Thoracic aorta (tissue), 2 donors: ENCODE measurements around the gene ADARB1. TPM values are rescaled to one million over a fixed set of nuclear protein-coding genes. Genes with fewer than 3 reads are reported as not detected.

Experiments used
- ATAC-seq: fragments of 150-250 bp; one replicate; pipeline ENCODE4 v1.8.0; 2017; ENCODE audit warnings: low read depth; ENCODE audit not compliant: insufficient number of reproducible peaks, low FRiP score
- DNase-seq: peaks from one replicate; pipeline ENCODE4 v3.0.0-alpha.2; 2020; ENCODE audit warnings: low spot score
- H3K27ac ChIP-seq, 2 donors: fragments of 200-600 bp; sonication (generic); 1 replicate in 1 of 2; 2 replicates in 1 of 2; pipeline ENCODE4 v1.5.1; 2016; ENCODE audit warnings: mild to moderate bottlenecking in 2 of 2, moderate library complexity in 2 of 2
- H3K27me3 ChIP-seq: fragments of 200-600 bp; sonication (generic); replicated peaks from 2 replicates; pipeline ENCODE4 v1.6.0; 2016; ENCODE audit warnings: mild to moderate bottlenecking; ENCODE audit not compliant: insufficient read depth
- H3K36me3 ChIP-seq: fragments of 200-600 bp; sonication (generic); one replicate; pipeline ENCODE4 v1.5.1; 2016
- H3K4me1 ChIP-seq, 2 donors: fragments of 200-600 bp; sonication (generic); 1 replicate in 1 of 2; 2 replicates in 1 of 2; pipeline versions ENCODE4 v1.5.1 to v1.6.0; 2016; ENCODE audit warnings: low read depth in 2 of 2, mild to moderate bottlenecking in 1 of 2; ENCODE audit not compliant: control insufficient read depth in 1 of 2
- H3K4me3 ChIP-seq: fragments of 200-600 bp; sonication (generic); 2 replicates; pipeline ENCODE4 v1.5.1; 2016; ENCODE audit warnings: mild to moderate bottlenecking
- H3K9me3 ChIP-seq: fragments of 200-600 bp; sonication (generic); 2 replicates; pipeline ENCODE4 v1.5.1; 2016
- total RNA-seq, 2 donors: library from RNA; depleted of rRNA; stranded (reverse); fragments of >200 nt; gene quantifications; one replicate each; pipeline versions ENCODE4 v1.1.0 to v1.2.3, GENCODE V29; 2016
- TF ChIP-seq, protein P1 (sequence below): fragments of 200-600 bp; sonication (generic); IDR thresholded peaks from one replicate; pipeline ENCODE4 v1.5.1; 2019; ENCODE audit warnings: antibody characterized with exemption

The ADARB1 gene
- total RNA-seq, 2 donors from 2014 or later = 124 to 201 TPM

DNA sequence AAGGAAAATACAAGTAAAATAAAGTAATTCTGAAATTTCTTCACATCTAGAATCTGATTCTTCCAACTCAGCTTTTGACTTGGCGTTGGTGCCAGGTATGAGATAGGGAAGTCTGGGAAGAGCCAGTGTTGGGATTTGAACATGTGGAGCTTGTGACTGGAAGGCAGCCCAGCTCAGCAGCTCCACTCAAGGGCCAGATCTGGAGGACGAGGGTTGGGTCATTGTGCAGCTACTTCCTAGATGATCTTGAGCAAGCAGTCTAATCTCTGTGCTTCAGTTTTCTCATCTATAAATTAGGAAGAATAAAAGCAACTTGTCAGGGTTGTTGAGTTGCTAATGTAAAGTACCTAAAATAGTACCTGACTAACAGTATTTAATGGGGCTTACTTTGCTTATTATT is 5.0 kb downstream of the ADARB1 start:
- peaks cover 10% of the 10 kb centered on the region for H3K36me3 ChIP-seq
- peaks cover 22 to 81% of the 10 kb centered on the region in 2 donors for H3K4me1 ChIP-seq

GRCh38 chr21:45080232-45080631 is 5.9 kb downstream of the ADARB1 start:
- TF ChIP-seq, protein P1, sequence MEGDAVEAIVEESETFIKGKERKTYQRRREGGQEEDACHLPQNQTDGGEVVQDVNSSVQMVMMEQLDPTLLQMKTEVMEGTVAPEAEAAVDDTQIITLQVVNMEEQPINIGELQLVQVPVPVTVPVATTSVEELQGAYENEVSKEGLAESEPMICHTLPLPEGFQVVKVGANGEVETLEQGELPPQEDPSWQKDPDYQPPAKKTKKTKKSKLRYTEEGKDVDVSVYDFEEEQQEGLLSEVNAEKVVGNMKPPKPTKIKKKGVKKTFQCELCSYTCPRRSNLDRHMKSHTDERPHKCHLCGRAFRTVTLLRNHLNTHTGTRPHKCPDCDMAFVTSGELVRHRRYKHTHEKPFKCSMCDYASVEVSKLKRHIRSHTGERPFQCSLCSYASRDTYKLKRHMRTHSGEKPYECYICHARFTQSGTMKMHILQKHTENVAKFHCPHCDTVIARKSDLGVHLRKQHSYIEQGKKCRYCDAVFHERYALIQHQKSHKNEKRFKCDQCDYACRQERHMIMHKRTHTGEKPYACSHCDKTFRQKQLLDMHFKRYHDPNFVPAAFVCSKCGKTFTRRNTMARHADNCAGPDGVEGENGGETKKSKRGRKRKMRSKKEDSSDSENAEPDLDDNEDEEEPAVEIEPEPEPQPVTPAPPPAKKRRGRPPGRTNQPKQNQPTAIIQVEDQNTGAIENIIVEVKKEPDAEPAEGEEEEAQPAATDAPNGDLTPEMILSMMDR = no peak
- ATAC-seq (no peak), DNase-seq (no peak)
- Histone ChIP-seq H3K4me1 (peaks cover 22 to 90% of the 10 kb centered on the region in 2 donors), H3K4me3 (no peak overlapping the region), H3K9me3 (no peaks in the 10 kb centered on the region), H3K27me3 (no peaks in the 10 kb centered on the region), H3K27ac (no peak overlapping the region), H3K36me3 (peaks cover 10% of the 10 kb centered on the region)

More for the DNA sequence above, 5.0 kb downstream of the ADARB1 start:
- H3K9me3 ChIP-seq = no peaks in the 10 kb centered on the region
- TF ChIP-seq, protein P1 = no peak
- DNase-seq (no peak), ATAC-seq (no peak)
- H3K27me3 ChIP-seq = no peaks in the 10 kb centered on the region
- no peak overlapping the region for H3K27ac ChIP-seq
- H3K4me3 ChIP-seq = no peak overlapping the region

DNA sequence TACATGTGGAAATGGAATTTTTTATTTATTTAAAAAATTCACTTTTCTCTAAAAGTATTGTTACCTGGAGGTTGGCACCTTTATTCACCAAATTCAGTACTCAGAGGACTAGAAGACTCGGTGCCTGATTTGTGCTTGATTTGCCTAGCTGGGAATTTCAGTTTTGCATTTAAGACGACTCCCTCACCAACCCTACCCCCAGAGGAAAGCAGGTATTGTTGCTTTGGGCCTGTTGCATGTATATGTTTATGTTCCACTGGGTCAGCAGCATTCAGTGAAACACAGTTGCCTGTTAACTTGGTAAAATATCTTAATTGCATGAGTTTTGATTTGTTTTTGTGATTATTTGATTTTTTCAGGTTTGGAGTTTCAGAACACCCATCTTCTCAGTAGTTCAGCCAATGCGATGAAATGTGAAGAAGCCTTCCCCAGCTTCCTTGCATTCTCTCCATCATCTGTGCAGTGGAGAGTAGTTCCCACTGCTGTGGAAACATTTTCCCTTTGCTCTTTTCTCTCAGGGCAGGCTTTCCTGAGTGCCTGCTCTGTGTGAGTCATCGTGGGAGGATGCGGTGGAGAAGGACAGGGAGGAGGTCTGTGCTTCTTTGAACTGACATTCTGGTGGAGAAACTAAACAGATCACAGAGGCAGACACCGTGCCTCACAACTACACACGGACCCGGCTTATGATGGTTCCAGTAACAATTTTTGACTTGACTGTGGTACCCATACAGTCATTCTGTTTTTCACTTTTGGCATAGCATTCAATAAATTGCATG is 6.4 kb downstream of the ADARB1 start:
- H3K27me3 ChIP-seq = no peaks in the 10 kb centered on the region
- TF ChIP-seq, protein P1 = no peak
- H3K9me3 ChIP-seq = no peaks in the 10 kb centered on the region
- peaks cover 22 to 93% of the 10 kb centered on the region in 2 donors for H3K4me1 ChIP-seq
- no peak overlapping the region for H3K4me3 ChIP-seq
- no peak overlapping the region for H3K27ac ChIP-seq
- peaks cover 10% of the 10 kb centered on the region for H3K36me3 ChIP-seq
- DNase-seq (no peak), ATAC-seq (no peak)

GRCh38 chr21:45081636-45082035 is 7.3 kb downstream of the ADARB1 start:
- TF ChIP-seq, protein P1 = no peak
- Histone ChIP-seq H3K27me3 (no peaks in the 10 kb centered on the region), H3K4me3 (no peak overlapping the region), H3K9me3 (no peaks in the 10 kb centered on the region), H3K36me3 (peaks cover 10% of the 10 kb centered on the region), H3K27ac (no peak overlapping the region), H3K4me1 (peaks cover 21 to 93% of the 10 kb centered on the region in 2 donors)
- DNase-seq (no peak), ATAC-seq (no peak)

GRCh38 chr21:45082736-45083135 is 8.4 kb downstream of the ADARB1 start:
- Histone ChIP-seq H3K27ac (no peak overlapping the region), H3K4me3 (no peak overlapping the region), H3K36me3 (peaks cover 14% of the 10 kb centered on the region), H3K9me3 (no peaks in the 10 kb centered on the region), H3K4me1 (peaks cover 17 to 93% of the 10 kb centered on the region in 2 donors), H3K27me3 (no peaks in the 10 kb centered on the region)
- ATAC-seq = no peak
- TF ChIP-seq, protein P1 = no peak
- no peak for DNase-seq
